AG04449 (cell line): ENCODE measurements around the gene MAP1A.
A peak's percentile ranks its signal among the peaks of the same experiment; 100 is the strongest.
"Not testable (repeated sequence)": the region's sequence is repeated elsewhere in the genome, so short reads cannot be mapped to it uniquely, and the experiment has no call there.

Experiments
- CTCF ChIA-PET: fragments of 350-600 bp; formaldehyde crosslinking; extraction: SDS; loops from one replicate; lab custom pipeline; 2021; ENCODE audit warnings: antibody characterized with exemption; lab: Yijun Ruan, JAX
- POLR2A ChIA-PET: fragments of 400-600, 350-600 bp; formaldehyde crosslinking; extraction: SDS; loops from one replicate; lab custom pipeline; 2020; ENCODE audit warnings: antibody characterized with exemption, inconsistent platforms; lab: Yijun Ruan, JAX
- DNase-seq: peaks from one replicate; pipeline ENCODE4 v3.0.0-alpha.2; 2010; ENCODE audit warnings: low read depth, low spot score
- H3K4me3 ChIP-seq: 2 replicates; pipeline ENCODE4 v1.5.1; 2011; ENCODE audit warnings: low read depth, mild to moderate bottlenecking, control low read depth, low read length
- TF ChIP-seq, protein P1 (sequence below): IDR thresholded peaks from one replicate; pipeline ENCODE4 v1.5.1; 2011; ENCODE audit warnings: mild to moderate bottlenecking, moderate library complexity, low read length, control low read depth, inconsistent platforms; ENCODE audit not compliant: insufficient read depth; ENCODE audit errors: missing control alignments

MAP1A gene

DNA sequence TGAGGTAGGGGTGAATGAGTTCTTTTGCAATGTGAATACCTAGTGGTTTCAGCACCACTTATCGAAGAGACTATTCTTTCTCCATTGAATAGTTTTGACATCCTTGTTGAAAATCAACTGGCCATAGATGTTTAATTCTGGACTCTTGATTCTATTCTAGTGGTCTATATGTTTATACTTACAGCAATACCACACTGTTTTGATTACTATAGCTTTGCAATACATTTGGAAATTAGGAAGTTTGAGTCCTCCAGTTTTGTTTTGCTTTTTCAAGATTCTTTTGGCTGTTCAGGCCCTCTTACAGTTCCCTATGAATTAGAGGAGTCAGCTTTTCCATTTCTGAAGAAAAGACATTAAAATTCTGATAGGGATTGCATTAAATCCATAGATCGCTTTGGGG, 30.1 kb downstream of the MAP1A start:
- POLR2A ChIA-PET = no interaction called here
- TF ChIP-seq, protein P1, sequence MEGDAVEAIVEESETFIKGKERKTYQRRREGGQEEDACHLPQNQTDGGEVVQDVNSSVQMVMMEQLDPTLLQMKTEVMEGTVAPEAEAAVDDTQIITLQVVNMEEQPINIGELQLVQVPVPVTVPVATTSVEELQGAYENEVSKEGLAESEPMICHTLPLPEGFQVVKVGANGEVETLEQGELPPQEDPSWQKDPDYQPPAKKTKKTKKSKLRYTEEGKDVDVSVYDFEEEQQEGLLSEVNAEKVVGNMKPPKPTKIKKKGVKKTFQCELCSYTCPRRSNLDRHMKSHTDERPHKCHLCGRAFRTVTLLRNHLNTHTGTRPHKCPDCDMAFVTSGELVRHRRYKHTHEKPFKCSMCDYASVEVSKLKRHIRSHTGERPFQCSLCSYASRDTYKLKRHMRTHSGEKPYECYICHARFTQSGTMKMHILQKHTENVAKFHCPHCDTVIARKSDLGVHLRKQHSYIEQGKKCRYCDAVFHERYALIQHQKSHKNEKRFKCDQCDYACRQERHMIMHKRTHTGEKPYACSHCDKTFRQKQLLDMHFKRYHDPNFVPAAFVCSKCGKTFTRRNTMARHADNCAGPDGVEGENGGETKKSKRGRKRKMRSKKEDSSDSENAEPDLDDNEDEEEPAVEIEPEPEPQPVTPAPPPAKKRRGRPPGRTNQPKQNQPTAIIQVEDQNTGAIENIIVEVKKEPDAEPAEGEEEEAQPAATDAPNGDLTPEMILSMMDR = no peak
- CTCF ChIA-PET = interaction anchor here (2.2 kb wide), 1 partner anchor 34 kb away, joined by 6 read pairs; no protein-coding TSS in a partner anchor
- no peak for DNase-seq
- no peak overlapping the region for H3K4me3 ChIP-seq

DNA sequence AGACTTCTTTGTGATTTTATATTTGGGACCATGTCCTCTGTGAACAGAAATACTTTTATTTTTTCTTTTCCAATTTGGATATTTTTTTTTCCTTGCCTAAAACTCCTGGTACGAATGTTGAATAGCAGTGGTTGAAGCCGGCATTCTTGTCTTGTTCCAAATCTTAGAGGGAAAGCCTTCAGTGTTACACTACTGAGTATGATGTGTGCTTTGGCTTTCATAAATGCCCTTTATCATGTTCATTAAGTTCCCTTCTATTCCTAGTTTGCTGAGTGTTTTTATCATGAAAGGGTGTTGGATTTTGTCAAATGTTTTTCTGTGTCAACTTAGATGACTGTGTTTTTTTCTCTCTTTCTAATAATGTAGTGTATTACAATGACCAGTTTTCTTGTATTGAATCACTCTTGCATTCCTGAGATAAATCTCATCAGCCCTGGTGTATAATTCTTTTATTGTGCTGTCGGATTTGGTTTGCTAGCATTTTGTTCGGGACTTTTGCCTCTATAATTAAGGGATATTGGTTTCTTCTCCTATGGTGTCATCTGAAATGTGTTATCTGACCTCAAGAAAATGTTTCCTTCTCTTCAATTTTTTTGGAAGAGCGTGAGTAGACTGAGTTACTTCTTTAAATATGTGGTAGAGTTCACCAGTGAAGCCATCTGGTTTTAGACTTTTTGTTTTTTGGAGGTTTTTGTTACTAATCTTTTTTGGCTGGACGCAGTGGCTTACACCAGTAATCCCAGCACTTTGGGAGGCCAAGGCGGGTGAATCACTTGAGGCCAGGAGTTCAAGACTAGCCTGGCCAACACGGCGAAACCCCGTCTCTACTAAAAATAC, 33.3 kb downstream of the MAP1A start:
- TF ChIP-seq, protein P1 = no peak
- no peak overlapping the region for H3K4me3 ChIP-seq
- peak; percentile 24 for DNase-seq
- ChIA-PET POLR2A (no interaction called here), CTCF (no interaction called here)

DNA sequence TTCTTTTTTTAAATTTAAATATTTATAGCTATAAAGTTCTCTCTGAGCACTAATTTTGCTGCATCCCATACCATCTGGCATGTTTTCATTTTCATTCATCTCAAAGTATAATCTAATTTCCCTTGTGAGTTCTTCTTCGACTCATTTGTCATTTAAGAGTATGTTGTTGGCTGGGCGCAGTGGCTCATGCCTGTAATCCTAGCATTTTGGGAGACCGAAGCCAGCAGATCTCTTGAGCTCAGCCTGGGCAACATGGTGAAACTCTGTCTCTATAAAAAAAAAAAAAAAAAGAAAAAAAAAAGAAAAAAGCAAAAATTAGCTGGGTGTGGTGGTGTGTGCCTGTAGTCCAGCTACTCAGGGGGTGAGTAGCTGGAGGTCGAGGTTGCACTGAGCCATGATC, 34.8 kb downstream of the MAP1A start:
- H3K4me3 ChIP-seq = no peak overlapping the region
- TF ChIP-seq, protein P1 = no peak
- no peak for DNase-seq
- CTCF ChIA-PET = no interaction called here
- POLR2A ChIA-PET = interaction anchor here (0.6 kb wide), 1 partner anchor 39 kb away, joined by 3 read pairs; no protein-coding TSS in a partner anchor

DNA sequence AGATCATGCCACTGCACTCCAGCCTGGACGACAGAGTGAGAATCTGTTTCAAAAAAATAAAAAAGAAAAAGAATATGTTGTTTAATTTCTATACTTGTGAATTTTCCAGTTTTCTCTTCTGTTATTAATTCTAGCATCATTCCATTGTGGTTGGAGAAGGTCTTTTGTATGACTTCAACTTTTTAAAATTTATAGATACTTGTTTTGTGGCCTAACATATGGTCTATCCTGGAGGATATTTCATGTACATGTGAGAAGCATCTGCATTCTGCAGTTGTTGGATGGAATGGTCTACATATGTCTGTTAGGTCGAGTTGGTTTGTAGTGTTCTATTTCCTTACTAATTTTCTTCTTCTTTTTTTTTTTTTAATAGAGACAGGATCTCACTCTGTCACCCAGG, 35.6 kb downstream of the MAP1A start:
- ChIA-PET CTCF (no interaction called here), POLR2A (interaction anchor here (0.6 kb wide), 1 partner anchor 40 kb away, joined by 3 read pairs; no protein-coding TSS in a partner anchor)
- no peak overlapping the region for H3K4me3 ChIP-seq
- TF ChIP-seq, protein P1 = no peak
- DNase-seq = no peak

DNA sequence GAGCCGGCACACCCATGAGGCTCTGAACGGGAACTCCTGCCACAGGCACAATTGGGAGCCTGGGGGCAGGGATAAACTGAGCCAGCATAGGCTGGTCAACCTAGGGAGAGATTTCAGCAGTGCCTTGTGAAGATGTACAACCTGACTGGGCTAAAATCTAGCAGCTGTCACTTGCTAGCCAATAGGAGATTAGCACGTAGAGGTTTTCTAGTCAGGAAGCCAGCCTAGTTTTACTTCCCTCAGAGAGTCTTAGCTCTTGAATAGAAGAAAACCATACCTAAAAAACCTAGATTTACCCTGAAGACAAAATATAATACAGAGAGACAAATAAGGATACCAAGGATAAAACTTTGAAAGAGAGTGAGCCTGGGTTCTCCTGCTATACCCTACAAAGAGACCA, 45.3 kb downstream of the MAP1A start:
- DNase-seq, CTCF ChIA-PET, POLR2A ChIA-PET, H3K4me3 ChIP-seq: not testable (repeated sequence)

DNA sequence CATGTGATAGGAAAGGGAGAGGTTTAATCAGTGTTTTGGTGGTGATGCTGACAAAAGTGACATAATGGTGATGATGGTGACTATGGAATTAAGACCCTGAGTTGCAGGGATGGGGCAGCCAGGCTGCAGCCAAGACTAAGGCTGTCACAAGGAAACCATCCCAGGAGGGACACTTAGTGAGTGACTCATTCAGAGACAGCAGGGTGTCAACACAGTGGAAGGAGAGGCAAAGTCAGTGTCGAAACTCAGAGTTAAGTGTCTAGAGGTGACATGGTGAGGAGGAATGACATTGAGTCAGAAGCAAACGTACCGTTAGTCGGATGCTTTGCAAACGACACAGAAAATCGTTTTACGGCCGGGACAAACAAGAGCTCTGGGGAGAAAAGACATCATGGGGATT, 46.4 kb downstream of the MAP1A start:
- CTCF ChIA-PET, DNase-seq, POLR2A ChIA-PET, H3K4me3 ChIP-seq: not testable (repeated sequence)

DNA sequence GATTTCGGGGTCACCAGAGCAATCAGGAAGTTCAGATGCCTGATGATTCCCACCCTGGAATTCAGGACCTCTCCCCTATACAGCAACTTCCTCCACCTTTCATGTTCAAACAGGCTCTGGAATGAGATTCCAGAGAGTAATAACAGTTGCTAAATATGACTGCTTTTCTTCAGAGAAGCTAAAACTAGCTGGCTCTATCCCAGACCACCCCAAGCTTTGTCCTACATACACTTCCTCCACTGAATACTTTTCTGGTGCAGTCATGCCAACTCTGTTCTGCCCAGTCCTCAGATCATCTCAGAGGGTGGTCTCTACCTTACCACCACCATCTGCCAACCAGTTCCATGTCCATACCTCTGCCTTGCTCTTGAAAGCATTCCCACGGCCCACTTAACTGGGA, 49.2 kb downstream of the MAP1A start:
- H3K4me3 ChIP-seq, CTCF ChIA-PET, DNase-seq, POLR2A ChIA-PET: not testable (repeated sequence)

DNA sequence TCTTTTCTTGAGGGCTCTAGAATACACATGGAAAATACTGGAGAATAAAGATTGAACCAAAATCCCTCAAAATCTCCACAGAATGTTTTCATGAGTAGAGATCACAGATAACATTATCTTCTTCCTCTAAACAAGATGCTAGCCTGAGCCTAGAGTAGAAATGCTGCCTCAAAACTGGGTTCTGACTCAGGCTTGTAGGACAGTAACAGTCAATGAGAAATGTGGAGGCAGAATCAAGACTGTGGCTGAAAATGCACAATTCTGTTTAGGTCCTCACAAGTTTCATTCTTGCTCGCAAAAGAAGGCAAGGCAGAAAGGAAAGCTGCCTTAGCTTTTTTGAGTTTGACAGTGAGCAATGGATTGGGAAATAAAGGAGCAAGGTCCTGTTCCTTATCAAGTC, 57.2 kb downstream of the MAP1A start:
- CTCF ChIA-PET, POLR2A ChIA-PET, H3K4me3 ChIP-seq: not testable (repeated sequence)

More for the DNA sequence above, 57.2 kb downstream of the MAP1A start:
- not testable (repeated sequence) for DNase-seq
